Measurements from ENCODE around the gene IL36A.

IL36A gene

DNA sequence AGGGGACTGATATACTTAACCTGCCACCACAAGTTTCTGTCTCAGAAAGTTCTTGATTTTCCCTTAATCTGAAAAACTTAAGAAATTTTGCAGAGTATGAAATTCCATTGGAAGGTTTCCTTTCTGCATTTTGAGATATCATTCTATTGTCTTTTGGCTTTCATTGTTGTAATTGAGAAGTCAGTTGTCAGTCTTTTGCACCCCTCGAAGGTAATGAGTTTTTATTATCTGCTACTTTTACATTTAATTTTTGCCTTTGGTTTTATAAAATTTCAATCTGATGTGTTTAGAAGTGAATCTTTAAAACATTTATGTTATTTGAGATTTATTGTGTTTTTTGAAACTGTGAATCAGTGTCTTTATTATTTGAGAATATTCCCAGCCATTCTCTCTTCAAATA, 4.8 kb upstream of the IL36A start:
- H3K4me3 ChIP-seq (ENCODE audit: control insufficient read depth, low read depth, low read length) = no peak overlapping the region
- no peak for DNase-seq (ENCODE audit: low read depth)
- TF ChIP-seq, protein P1, sequence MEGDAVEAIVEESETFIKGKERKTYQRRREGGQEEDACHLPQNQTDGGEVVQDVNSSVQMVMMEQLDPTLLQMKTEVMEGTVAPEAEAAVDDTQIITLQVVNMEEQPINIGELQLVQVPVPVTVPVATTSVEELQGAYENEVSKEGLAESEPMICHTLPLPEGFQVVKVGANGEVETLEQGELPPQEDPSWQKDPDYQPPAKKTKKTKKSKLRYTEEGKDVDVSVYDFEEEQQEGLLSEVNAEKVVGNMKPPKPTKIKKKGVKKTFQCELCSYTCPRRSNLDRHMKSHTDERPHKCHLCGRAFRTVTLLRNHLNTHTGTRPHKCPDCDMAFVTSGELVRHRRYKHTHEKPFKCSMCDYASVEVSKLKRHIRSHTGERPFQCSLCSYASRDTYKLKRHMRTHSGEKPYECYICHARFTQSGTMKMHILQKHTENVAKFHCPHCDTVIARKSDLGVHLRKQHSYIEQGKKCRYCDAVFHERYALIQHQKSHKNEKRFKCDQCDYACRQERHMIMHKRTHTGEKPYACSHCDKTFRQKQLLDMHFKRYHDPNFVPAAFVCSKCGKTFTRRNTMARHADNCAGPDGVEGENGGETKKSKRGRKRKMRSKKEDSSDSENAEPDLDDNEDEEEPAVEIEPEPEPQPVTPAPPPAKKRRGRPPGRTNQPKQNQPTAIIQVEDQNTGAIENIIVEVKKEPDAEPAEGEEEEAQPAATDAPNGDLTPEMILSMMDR (conservative IDR thresholded peaks at IDR 0.05; ENCODE audit: control insufficient read depth, insufficient read depth, low read depth, low read length) = no peak

DNA sequence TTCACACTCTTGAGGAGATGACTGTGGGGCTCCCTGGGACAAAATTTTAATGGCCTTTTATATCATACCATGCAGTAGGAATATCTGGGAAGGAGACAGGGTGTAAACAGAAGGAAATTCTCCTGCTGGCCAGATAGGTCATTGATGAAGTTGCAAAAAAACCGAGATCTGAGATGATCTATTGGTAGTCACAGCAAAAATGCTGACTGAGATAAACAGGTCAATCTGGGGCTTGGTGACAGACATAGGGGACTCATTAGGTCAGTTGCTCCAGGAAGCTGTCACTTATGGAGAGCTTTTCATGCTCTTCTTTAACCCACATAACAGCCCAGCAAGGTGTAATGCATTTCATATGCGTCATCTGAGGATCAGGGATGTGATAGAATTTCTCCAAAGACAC, 2.6 kb upstream of the IL36A start:
- DNase-seq (ENCODE audit: low read depth) = no peak
- TF ChIP-seq, protein P1 (conservative IDR thresholded peaks at IDR 0.05; ENCODE audit: control insufficient read depth, insufficient read depth, low read depth, low read length) = no peak
- no peak overlapping the region for H3K4me3 ChIP-seq (ENCODE audit: control insufficient read depth, low read depth, low read length)

DNA sequence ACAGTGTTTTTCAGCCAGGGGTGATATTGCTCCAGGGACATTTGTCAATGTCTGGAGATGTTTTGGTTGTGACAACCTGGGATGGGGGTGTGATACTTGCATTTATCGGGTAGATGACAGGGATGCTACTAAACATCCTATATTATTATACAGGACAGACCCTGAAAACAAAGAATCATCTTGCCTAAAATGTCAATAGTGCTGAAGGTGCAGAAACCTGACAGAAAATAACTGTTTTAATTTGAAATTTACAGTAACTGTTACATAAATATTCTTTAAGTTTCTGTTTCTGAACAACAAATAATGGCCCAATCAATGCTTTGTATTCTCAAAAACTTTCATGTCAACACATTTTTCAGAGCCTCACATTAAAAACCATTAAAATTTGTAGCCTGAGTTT, 2.0 kb downstream of the IL36A start:
- H3K4me3 ChIP-seq (ENCODE audit: control insufficient read depth, low read depth, low read length) = no peak overlapping the region
- TF ChIP-seq, protein P1 (conservative IDR thresholded peaks at IDR 0.05; ENCODE audit: control insufficient read depth, insufficient read depth, low read depth, low read length) = no peak
- no peak for DNase-seq (ENCODE audit: low read depth)

DNA sequence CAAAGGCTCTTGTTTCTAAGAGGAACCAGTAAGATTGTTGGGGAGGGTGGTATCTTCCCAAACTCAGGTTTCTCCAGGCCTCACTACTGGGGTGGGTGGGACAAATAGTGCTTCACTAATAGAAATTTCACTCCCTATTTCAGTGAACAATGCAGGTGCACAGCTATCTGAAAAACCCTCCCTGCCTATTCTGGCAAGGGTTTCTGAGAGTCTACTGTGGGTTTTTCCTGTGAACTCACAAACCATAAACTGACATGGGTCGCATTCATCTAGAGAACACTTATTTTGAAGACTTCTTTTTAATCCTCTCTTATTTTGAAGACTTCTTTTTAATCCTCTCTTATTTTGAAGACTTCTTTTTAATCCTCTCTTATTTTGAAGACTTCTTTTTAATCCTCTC, 4.4 kb downstream of the IL36A start:
- TF ChIP-seq, protein P1 (conservative IDR thresholded peaks at IDR 0.05; ENCODE audit: control insufficient read depth, insufficient read depth, low read depth, low read length) = no peak
- DNase-seq (ENCODE audit: low read depth) = no peak
- no peak overlapping the region for H3K4me3 ChIP-seq (ENCODE audit: control insufficient read depth, low read depth, low read length)

DNA sequence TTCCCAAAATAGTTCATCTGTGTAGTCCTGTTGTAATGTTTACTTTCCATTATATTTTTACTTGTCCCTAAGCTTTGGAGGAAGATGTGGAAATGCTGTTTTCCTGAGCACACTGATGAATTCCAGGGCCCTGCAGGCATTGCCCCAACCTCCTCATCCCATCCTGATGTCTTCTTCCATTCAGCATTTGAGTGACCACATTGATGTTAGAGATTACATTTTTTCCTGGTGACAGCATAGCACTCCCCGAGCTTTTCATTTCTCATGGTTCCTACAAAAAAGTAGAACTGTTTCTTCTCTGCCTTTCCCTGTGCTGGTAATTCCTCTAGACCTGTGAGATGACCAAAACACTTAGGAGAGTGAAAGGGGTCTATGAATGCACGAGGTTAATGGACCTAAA, 4.8 kb downstream of the IL36A start:
- DNase-seq (ENCODE audit: low read depth) = no peak
- TF ChIP-seq, protein P1 (conservative IDR thresholded peaks at IDR 0.05; ENCODE audit: control insufficient read depth, insufficient read depth, low read depth, low read length) = no peak
- H3K4me3 ChIP-seq (ENCODE audit: control insufficient read depth, low read depth, low read length) = no peak overlapping the region

DNA sequence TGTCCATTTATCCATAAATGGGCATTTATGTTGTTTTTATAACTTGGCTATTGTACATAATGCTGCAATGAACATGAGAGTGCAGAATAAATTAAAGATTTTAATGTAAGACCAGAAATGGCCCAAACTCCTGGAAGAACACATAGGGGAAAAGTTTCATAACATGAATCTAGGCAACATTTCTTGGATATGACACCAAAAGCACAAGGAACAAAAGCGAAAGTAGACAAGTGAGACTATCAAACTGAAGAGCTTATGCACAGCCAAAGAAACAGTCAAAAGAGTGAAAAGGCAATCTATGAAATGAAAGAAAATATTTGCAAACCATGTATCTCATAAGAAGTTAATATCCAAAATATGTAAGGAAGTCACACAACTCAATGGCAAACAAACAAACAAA, 5.8 kb downstream of the IL36A start:
- TF ChIP-seq, protein P1 (conservative IDR thresholded peaks at IDR 0.05; ENCODE audit: control insufficient read depth, insufficient read depth, low read depth, low read length) = no peak
- H3K4me3 ChIP-seq (ENCODE audit: control insufficient read depth, low read depth, low read length) = no peak overlapping the region
- no peak for DNase-seq (ENCODE audit: low read depth)

All from fibroblast of mammary gland (primary cell).